SK-N-SH (cell line): ENCODE measurements around the gene PDE4DIP.
"Not testable (repeated sequence)": the region's sequence is repeated elsewhere in the genome, so short reads cannot be mapped to it uniquely, and the experiment has no call there.

Experiments
- CHD2 ChIP-seq: fragments of 150-350 bp; IDR thresholded peaks from 2 replicates; pipeline ENCODE4 v1.6.1; 2018; ENCODE audit warnings: low read length; ENCODE audit not compliant: partially characterized antibody
- EP300 ChIP-seq, 2 experiments: IDR thresholded peaks; 2 replicates each; pipeline versions ENCODE4 v1.4.0 to v1.6.1; 2012; ENCODE audit warnings: borderline replicate concordance in 1 of 2, low read depth in 1 of 2, low read length in 1 of 2
- EZH2phosphoT487 ChIP-seq: fragments of 200-600 bp; sonication (generic); IDR thresholded peaks from 2 replicates; pipeline ENCODE4 v1.6.1; 2017; ENCODE audit warnings: low read depth, mixed run types, mild to moderate bottlenecking, antibody characterized with exemption, moderate library complexity, borderline replicate concordance
- JUND ChIP-seq: IDR thresholded peaks from 2 replicates; pipeline ENCODE4 v1.4.0; 2012
- POLR2AphosphoS5 ChIP-seq: IDR thresholded peaks from 2 replicates; pipeline ENCODE4 v1.6.1; 2012; ENCODE audit warnings: low read depth, low read length
- RXRA ChIP-seq: IDR thresholded peaks from 2 replicates; pipeline ENCODE4 v1.4.0; 2012; ENCODE audit warnings: low read depth, mild to moderate bottlenecking, borderline replicate concordance
- TAF1 ChIP-seq: IDR thresholded peaks from 2 replicates; pipeline ENCODE4 v1.6.1; 2012; ENCODE audit warnings: low read depth, mild to moderate bottlenecking, low read length, moderate library complexity, borderline replicate concordance
- TF ChIP-seq, protein P1 (sequence below): fragments of 200-600 bp; sonication (generic); IDR thresholded peaks from 2 replicates; pipeline ENCODE4 v1.6.1; 2017; ENCODE audit warnings: antibody characterized with exemption, mild to moderate bottlenecking, moderate library complexity
- TF ChIP-seq, protein P2 (sequence below): IDR thresholded peaks from 2 replicates; pipeline ENCODE4 v1.6.1; 2012; ENCODE audit warnings: mild to moderate bottlenecking, low read depth, low read length, moderate library complexity
- TF ChIP-seq, protein P3 (sequence below): IDR thresholded peaks from 2 replicates; pipeline ENCODE4 v1.4.0; 2012; ENCODE audit warnings: low read depth, borderline replicate concordance
- TF ChIP-seq, protein P4 (sequence below): IDR thresholded peaks from 2 replicates; pipeline ENCODE4 v1.4.0; 2012; ENCODE audit warnings: low read depth, borderline replicate concordance
- TF ChIP-seq, protein P5 (sequence below): fragments of 150-350 bp; IDR thresholded peaks from 2 replicates; pipeline ENCODE4 v1.6.1; 2017; ENCODE audit warnings: antibody characterized with exemption, low read length, low read depth, borderline replicate concordance

DNA sequence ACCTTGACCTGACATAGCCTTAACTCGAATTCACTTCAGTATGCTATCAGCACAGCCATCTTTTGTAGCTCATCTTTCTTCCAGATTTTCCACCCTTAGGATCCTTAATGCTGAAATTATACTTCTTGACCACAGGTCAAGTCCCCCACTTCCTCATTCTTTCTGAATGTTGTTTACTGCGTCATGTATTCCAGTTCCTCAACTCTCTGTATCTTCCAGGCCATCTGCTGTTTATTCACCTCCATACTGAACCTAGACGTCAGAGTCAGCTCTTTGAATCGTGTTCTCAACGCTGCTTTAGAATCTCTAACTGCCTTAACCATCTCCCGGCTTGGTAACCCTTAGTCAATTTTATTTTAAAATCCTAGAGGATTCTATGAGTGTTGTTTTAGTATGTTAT is 9.8 kb downstream of the PDE4DIP start:
- TF ChIP-seq, protein P1, sequence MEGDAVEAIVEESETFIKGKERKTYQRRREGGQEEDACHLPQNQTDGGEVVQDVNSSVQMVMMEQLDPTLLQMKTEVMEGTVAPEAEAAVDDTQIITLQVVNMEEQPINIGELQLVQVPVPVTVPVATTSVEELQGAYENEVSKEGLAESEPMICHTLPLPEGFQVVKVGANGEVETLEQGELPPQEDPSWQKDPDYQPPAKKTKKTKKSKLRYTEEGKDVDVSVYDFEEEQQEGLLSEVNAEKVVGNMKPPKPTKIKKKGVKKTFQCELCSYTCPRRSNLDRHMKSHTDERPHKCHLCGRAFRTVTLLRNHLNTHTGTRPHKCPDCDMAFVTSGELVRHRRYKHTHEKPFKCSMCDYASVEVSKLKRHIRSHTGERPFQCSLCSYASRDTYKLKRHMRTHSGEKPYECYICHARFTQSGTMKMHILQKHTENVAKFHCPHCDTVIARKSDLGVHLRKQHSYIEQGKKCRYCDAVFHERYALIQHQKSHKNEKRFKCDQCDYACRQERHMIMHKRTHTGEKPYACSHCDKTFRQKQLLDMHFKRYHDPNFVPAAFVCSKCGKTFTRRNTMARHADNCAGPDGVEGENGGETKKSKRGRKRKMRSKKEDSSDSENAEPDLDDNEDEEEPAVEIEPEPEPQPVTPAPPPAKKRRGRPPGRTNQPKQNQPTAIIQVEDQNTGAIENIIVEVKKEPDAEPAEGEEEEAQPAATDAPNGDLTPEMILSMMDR = not testable (repeated sequence)
- not testable (repeated sequence) for TF ChIP-seq JUND; TAF1; POLR2AphosphoS5; CHD2; EP300 (IDR thresholded peaks at IDR 0.05; ENCODE audit: borderline replicate concordance in 1 of 2, low read depth in 1 of 2, low read length in 1 of 2); EZH2phosphoT487; RXRA
- TF ChIP-seq, protein P2, sequence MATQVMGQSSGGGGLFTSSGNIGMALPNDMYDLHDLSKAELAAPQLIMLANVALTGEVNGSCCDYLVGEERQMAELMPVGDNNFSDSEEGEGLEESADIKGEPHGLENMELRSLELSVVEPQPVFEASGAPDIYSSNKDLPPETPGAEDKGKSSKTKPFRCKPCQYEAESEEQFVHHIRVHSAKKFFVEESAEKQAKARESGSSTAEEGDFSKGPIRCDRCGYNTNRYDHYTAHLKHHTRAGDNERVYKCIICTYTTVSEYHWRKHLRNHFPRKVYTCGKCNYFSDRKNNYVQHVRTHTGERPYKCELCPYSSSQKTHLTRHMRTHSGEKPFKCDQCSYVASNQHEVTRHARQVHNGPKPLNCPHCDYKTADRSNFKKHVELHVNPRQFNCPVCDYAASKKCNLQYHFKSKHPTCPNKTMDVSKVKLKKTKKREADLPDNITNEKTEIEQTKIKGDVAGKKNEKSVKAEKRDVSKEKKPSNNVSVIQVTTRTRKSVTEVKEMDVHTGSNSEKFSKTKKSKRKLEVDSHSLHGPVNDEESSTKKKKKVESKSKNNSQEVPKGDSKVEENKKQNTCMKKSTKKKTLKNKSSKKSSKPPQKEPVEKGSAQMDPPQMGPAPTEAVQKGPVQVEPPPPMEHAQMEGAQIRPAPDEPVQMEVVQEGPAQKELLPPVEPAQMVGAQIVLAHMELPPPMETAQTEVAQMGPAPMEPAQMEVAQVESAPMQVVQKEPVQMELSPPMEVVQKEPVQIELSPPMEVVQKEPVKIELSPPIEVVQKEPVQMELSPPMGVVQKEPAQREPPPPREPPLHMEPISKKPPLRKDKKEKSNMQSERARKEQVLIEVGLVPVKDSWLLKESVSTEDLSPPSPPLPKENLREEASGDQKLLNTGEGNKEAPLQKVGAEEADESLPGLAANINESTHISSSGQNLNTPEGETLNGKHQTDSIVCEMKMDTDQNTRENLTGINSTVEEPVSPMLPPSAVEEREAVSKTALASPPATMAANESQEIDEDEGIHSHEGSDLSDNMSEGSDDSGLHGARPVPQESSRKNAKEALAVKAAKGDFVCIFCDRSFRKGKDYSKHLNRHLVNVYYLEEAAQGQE = not testable (repeated sequence)
- TF ChIP-seq, protein P3, sequence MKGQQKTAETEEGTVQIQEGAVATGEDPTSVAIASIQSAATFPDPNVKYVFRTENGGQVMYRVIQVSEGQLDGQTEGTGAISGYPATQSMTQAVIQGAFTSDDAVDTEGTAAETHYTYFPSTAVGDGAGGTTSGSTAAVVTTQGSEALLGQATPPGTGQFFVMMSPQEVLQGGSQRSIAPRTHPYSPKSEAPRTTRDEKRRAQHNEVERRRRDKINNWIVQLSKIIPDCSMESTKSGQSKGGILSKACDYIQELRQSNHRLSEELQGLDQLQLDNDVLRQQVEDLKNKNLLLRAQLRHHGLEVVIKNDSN = not testable (repeated sequence)
- TF ChIP-seq, protein P4, sequence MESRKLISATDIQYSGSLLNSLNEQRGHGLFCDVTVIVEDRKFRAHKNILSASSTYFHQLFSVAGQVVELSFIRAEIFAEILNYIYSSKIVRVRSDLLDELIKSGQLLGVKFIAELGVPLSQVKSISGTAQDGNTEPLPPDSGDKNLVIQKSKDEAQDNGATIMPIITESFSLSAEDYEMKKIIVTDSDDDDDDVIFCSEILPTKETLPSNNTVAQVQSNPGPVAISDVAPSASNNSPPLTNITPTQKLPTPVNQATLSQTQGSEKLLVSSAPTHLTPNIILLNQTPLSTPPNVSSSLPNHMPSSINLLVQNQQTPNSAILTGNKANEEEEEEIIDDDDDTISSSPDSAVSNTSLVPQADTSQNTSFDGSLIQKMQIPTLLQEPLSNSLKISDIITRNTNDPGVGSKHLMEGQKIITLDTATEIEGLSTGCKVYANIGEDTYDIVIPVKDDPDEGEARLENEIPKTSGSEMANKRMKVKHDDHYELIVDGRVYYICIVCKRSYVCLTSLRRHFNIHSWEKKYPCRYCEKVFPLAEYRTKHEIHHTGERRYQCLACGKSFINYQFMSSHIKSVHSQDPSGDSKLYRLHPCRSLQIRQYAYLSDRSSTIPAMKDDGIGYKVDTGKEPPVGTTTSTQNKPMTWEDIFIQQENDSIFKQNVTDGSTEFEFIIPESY = not testable (repeated sequence)
- TF ChIP-seq, protein P5, sequence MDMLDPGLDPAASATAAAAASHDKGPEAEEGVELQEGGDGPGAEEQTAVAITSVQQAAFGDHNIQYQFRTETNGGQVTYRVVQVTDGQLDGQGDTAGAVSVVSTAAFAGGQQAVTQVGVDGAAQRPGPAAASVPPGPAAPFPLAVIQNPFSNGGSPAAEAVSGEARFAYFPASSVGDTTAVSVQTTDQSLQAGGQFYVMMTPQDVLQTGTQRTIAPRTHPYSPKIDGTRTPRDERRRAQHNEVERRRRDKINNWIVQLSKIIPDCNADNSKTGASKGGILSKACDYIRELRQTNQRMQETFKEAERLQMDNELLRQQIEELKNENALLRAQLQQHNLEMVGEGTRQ = not testable (repeated sequence)
